Measurements from ENCODE around the gene TMEM128.
"Not testable (repeated sequence)": the region's sequence is repeated elsewhere in the genome, so short reads cannot be mapped to it uniquely, and the experiment has no call there.

The TMEM128 gene

GRCh38 chr4:4254666-4255065 is 6.6 kb upstream of the TMEM128 start:
- DNase-seq (ENCODE audit: low spot score): no peak

DNA sequence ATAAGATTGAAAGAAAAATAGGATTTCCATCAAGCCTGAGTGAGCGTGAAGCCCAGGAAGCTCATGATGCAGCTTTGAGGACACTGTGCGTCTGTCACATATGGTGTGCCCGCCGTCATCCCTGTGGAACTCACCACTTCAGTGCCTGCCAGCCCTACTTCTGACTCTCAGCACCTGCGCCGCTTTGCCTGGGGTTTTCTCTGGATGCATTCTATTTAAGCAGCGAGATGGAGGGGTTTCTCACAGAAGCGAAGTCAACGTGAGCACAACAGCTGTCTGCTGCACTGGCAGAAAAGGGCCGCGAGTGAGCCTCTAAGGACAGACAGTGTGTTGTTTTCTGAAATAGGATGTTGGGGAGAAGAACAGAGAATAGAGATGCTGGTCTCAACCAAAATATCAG is 6.2 kb upstream of the TMEM128 start:
- DNase-seq (ENCODE audit: low spot score): no peak

DNA sequence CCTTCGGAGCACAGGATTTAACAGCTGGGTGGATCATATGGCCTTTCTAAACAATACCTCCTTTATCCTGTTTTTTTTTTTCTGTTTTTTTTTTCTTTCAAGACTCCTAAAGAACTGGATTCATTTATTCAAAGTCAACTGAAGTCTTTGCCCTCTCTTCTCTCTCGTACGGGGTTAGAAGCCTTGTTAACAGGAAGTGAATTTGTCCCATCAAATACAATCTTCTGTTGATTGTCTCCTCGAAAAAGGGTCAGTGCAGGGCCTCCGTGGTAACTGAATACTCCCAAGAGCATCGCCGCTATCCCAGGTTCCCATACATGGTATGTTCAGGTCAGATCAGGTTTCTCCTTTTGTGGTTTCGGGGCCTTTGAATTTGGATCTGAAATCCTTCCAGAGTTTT is 1.8 kb upstream of the TMEM128 start:
- DNase-seq (ENCODE audit: low spot score): no peak

- not testable (repeated sequence) for DNase-seq (ENCODE audit: low spot score)
Measured at GRCh38 chr4:4249342-4249741, 1.3 kb upstream of the TMEM128 start.

DNA sequence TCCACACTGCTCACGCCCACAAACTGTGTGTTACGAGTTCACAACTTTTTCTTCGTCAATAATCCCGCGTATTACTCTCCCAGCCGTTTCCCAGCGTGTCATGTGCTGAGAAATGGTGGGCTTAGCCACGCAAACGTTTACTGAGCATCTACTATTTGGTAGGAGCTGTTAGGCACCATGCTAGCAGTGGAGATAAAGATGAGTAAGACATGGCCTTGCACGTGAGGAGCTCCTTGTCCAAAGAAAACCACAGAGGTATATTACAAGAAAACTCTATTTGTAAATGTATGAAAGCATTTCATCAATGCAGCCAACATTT is 821 bp upstream of the TMEM128 start:
- DNase-seq (ENCODE audit: low spot score): no peak

DNA sequence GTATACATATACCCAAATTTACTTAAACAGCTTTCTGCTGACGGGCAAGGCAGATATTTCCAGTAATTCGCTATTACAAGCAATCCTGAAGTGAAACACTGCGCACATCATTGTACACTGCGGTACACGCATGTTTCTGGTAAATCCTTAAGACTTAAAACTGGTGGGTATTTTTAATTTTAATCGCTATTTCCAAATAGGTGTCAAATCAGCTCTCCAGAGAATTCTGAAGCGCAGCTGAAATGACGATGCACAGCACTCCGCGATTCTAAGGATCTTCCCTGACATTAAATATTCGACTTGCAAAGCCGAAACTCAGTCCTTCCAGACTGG is 361 bp downstream of the TMEM128 start:
- no peak for DNase-seq (ENCODE audit: low spot score)

- no peak for DNase-seq (ENCODE audit: low spot score)
Measured at GRCh38 chr4:4245172-4245571, 2.9 kb downstream of the TMEM128 start.

DNA sequence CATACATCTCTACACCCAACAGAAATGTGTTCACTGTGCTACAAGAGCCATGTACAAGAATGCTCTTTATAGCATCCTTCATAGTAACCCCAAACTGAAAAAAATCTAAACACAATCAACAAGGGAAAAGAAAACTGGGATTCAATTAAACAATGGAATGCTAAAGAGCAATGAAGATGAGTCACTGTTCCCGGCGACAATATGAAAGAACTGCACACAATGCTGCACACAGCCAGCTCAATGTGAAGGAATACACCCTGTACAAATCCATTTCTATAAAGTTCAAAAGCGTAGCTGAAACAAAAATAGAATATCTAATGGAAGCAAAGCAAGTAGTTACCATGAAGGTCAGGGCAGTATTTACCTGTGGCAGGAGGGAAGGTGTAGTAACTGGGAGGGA is 8.5 kb downstream of the TMEM128 start:
- not testable (repeated sequence) for DNase-seq (ENCODE audit: low spot score)

GRCh38 chr4:4233610-4234009 is 14.4 kb downstream of the TMEM128 start:
- no peak for DNase-seq (ENCODE audit: low spot score)

GRCh38 chr4:4228356-4228668 is 19.7 kb downstream of the TMEM128 start:
- no peak for DNase-seq (ENCODE audit: low spot score)

- DNase-seq (ENCODE audit: low spot score): no peak
Measured at GRCh38 chr4:4227510-4228355, 20.3 kb downstream of the TMEM128 start.

GRCh38 chr4:4226606-4227438 is 21.2 kb downstream of the TMEM128 start, which contains the start of gene OTOP1:
TSS of gene OTOP1 (minus strand) at chr4:4226929. CDS start at chr4:4226864, 65 bp downstream.
- no peak for DNase-seq (ENCODE audit: low spot score)

- DNase-seq (ENCODE audit: low spot score): no peak
Measured at GRCh38 chr4:4225915-4226605, 22.0 kb downstream of the TMEM128 start.

GRCh38 chr4:4217113-4217512 is 30.9 kb downstream of the TMEM128 start:
- no peak for DNase-seq (ENCODE audit: low spot score)

- no peak for DNase-seq (ENCODE audit: low spot score)
Measured at GRCh38 chr4:4216648-4217047, 31.4 kb downstream of the TMEM128 start.

GRCh38 chr4:4213674-4214073 is 34.3 kb downstream of the TMEM128 start:
- DNase-seq (ENCODE audit: low spot score): not testable (repeated sequence)

DNA sequence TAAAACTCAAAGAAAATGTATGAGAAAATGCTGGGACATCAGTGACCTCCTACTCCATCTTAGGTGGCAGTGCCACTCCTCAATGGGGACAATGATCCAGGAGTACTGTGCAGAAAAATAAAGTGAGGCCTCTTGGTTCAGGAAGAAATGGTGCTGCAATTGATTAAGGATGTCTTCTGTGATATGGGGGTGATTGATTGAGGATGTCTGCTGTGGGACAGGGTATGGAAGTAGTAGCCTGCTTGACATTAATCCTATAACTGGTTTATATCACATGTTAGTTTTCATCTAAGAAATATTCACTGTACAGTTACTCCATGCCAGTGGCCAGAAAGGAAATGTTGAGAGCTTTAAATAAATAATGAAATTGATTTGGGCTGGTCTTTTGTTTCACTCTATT is 41.8 kb downstream of the TMEM128 start:
- DNase-seq (ENCODE audit: low spot score): no peak

GRCh38 chr4:4204401-4204745 is 43.6 kb downstream of the TMEM128 start:
- no peak for DNase-seq (ENCODE audit: low spot score)

GRCh38 chr4:4203688-4204400 is 44.2 kb downstream of the TMEM128 start:
- DNase-seq (ENCODE audit: low spot score): no peak

- no peak for DNase-seq (ENCODE audit: low spot score)
Measured at GRCh38 chr4:4202510-4202909, 45.5 kb downstream of the TMEM128 start.

DNA sequence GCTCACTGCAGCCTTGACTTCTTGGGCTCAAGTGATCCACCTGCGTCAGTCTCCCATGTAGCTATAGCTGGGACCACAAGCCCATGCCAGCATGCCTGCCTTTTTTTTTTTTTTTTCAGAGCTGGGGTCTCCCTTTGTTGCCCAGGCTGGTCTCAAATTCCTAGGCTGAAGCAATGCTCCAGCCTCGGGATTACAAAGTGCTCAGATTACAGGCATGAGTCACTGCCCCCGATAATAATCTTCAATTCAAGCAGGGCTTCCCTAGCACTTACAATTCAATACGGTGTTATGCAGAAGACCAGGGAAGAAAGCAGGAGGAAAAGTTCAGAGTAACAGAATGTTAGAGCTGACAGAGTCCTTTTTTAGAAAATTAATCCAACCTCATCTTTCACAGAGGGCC is 47.4 kb downstream of the TMEM128 start:
- no peak for DNase-seq (ENCODE audit: low spot score)

DNA sequence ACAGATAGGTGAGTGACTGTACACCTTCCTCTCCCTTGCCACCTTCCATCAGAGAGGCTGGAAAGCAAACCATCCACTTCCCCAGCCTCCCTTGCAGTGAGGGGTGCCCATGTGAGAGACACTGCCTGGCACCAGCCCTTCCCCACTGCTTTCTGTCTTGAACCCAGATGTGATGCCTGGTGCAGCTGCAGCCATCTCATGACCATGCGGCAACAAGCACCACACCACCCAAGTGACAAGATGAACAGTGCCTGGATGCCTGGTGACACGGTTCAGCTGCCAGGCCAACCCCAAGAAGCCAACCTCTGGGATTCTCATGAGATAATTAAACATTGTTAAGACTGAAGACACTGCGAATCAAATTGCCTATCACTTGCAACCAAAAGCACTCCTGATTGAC is 52.7 kb downstream of the TMEM128 start:
- no peak for DNase-seq (ENCODE audit: low spot score)
